AG04450 (cell line): ENCODE measurements around the gene NKX1-2. TPM values are rescaled to one million over a fixed set of nuclear protein-coding genes. Genes with fewer than 3 reads are reported as not detected.

Experiments used
- CTCF ChIA-PET: fragments of 300-600, 350-600 bp; formaldehyde crosslinking; extraction: SDS; loops from one replicate; lab custom pipeline; 2022; ENCODE audit warnings: antibody characterized with exemption, inconsistent platforms; lab: Charles Lee
- POLR2A ChIA-PET: fragments of 350-600 bp; formaldehyde crosslinking; extraction: SDS; loops from one replicate; lab custom pipeline; 2021; ENCODE audit warnings: antibody characterized with exemption, inconsistent platforms; lab: Yijun Ruan, JAX
- DNase-seq: peaks from one replicate; pipeline ENCODE4 v3.0.0-alpha.2; 2011; ENCODE audit warnings: low read depth, low spot score
- H3K27ac ChIP-seq: one replicate; pipeline ENCODE4 v1.5.1; 2012; ENCODE audit warnings: low read depth, low read length, control low read depth
- H3K27me3 ChIP-seq: one replicate; pipeline ENCODE4 v1.6.0; 2012; ENCODE audit warnings: low read length; ENCODE audit not compliant: control insufficient read depth, insufficient read depth
- H3K4me3 ChIP-seq: 2 replicates; pipeline ENCODE4 v1.5.1; 2011; ENCODE audit warnings: mild to moderate bottlenecking, low read depth, low read length, control low read depth
- H3K9me3 ChIP-seq: 2 replicates; pipeline ENCODE4 v1.5.1; 2012; ENCODE audit warnings: low read length; ENCODE audit not compliant: control insufficient read depth, insufficient read depth
- polyA plus RNA-seq: library from polyadenylated mRNA; depleted of rRNA; stranded (reverse); fragments of >200 nt; gene quantifications from 2 replicates; pipeline ENCODE4 v1.2.3, GENCODE V29; 2011
- TF ChIP-seq, protein P1 (sequence below): IDR thresholded peaks from 2 replicates; pipeline ENCODE4 v1.5.1; 2011; ENCODE audit warnings: low read depth, low read length, control low read depth, inconsistent platforms

The NKX1-2 gene
- polyA plus RNA-seq, 1 experiment: not detected

DNA sequence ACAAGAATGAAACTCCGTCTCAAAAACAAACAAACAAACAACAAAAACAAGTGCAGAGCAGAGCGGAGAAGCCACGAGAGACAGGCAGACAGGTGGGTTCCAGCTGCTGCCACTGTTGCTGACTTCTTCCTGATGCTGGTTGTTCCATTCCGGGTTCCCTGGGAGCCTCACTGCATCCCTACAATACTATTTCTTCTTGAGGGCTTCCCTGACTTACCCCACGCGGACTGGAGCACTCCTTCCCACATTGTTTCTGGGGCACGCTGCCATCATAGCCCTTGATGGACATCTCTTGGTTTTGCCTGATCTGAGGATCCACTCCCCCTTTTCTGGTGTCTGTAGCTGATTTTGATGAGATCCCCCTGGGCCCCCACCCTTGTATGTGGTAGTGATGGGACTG is 5.6 kb upstream of the NKX1-2 start:
- ChIA-PET CTCF (no interaction called here), POLR2A (no interaction called here)
- H3K27me3 ChIP-seq: peaks cover 55% of the 10 kb centered on the region
- H3K27ac ChIP-seq: no peak overlapping the region
- no peak overlapping the region for H3K4me3 ChIP-seq
- H3K9me3 ChIP-seq: no peaks in the 10 kb centered on the region
- no peak for DNase-seq
- TF ChIP-seq, protein P1, sequence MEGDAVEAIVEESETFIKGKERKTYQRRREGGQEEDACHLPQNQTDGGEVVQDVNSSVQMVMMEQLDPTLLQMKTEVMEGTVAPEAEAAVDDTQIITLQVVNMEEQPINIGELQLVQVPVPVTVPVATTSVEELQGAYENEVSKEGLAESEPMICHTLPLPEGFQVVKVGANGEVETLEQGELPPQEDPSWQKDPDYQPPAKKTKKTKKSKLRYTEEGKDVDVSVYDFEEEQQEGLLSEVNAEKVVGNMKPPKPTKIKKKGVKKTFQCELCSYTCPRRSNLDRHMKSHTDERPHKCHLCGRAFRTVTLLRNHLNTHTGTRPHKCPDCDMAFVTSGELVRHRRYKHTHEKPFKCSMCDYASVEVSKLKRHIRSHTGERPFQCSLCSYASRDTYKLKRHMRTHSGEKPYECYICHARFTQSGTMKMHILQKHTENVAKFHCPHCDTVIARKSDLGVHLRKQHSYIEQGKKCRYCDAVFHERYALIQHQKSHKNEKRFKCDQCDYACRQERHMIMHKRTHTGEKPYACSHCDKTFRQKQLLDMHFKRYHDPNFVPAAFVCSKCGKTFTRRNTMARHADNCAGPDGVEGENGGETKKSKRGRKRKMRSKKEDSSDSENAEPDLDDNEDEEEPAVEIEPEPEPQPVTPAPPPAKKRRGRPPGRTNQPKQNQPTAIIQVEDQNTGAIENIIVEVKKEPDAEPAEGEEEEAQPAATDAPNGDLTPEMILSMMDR: no peak

DNA sequence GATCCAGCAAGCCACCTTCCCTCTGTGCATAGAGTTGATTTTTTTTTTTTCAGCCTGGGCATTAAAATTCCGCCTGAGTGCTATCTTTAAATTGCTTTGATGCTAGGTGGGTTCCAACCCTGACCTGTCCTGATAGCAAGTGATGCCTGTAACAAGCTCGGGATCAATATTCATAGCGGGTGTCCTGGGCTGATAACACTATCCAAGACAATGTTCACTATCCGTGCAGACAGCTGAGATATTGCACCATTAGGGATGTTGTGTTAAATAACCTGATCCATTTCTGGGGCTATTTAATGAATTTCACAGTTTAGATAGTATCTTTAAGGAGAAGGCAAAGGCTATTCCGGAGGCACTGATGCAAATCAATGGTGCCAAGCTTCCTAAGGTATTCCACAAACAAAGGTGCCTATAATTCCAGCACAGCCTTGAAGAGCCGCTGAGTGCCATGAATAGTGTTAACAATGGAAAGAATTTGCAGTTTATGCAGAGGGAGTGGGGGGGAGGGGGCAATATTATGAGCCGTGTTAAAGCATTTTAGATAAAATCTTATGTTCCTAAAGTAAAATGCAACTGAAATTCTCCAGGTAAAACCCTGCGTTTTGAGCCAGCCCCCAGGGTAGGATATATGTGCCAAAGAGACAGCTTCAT is 4.2 kb upstream of the NKX1-2 start:
- no peaks in the 10 kb centered on the region for H3K9me3 ChIP-seq
- no peak overlapping the region for H3K27ac ChIP-seq
- ChIA-PET CTCF (no interaction called here), POLR2A (interaction anchor here (0.6 to 0.7 kb wide), 2 partner anchors 12 to 19 kb away, joined by 4 to 7 read pairs; no protein-coding TSS in a partner anchor)
- DNase-seq: no peak
- no peak overlapping the region for H3K4me3 ChIP-seq
- TF ChIP-seq, protein P1: no peak
- H3K27me3 ChIP-seq: peaks cover 65% of the 10 kb centered on the region

DNA sequence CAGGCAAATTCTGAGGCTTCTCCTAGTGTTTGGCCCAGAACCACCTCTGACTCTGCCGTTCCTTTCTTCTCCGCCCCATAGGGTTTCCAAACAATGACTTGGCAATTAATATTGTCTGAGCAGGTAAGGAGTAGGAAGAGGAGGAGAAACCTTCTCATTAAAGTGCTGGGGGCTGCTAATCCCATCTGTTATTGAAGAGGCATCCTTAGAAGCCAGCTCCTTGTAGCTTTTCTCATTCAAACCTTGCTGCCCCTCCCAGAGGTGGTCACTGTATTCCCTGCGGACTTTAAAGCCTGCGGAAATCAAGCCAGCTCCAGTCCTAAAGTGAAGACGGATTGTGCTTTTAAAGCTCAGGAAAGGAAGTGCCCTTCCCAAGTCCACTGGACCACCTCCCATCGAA is 1.4 kb upstream of the NKX1-2 start:
- CTCF ChIA-PET: no interaction called here

DNA sequence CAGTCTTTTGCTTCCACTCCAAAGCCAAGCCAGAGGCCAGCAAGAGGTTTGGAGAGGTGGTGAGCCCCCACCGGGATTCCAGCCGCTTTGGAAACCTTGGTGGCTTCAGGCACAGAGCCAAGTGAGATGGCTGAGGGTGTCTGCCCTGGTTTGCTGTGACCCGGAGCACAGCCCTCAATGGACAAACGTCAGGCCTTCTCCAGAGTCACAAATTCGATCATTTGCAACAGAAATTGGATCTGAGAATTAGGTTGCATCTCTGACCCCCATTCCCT is 885 bp upstream of the NKX1-2 start:
- Histone ChIP-seq H3K9me3 (no peaks in the 10 kb centered on the region; the same call in 1 of the 2 replicates), H3K27me3 (peaks cover 81% of the 10 kb centered on the region), H3K27ac (no peak overlapping the region), H3K4me3 (no peak overlapping the region)
- POLR2A ChIA-PET: no interaction called here
- DNase-seq: no peak
- TF ChIP-seq, protein P1: no peak
- CTCF ChIA-PET: no interaction called here

More for the DNA sequence above, 1.4 kb upstream of the NKX1-2 start:
- TF ChIP-seq, protein P1: no peak
- POLR2A ChIA-PET: no interaction called here
- no peak overlapping the region for H3K4me3 ChIP-seq
- no peak for DNase-seq
- no peak overlapping the region for H3K27ac ChIP-seq
- H3K27me3 ChIP-seq: peaks cover 80% of the 10 kb centered on the region
- H3K9me3 ChIP-seq: no peaks in the 10 kb centered on the region; the same call in 1 of the 2 replicates

DNA sequence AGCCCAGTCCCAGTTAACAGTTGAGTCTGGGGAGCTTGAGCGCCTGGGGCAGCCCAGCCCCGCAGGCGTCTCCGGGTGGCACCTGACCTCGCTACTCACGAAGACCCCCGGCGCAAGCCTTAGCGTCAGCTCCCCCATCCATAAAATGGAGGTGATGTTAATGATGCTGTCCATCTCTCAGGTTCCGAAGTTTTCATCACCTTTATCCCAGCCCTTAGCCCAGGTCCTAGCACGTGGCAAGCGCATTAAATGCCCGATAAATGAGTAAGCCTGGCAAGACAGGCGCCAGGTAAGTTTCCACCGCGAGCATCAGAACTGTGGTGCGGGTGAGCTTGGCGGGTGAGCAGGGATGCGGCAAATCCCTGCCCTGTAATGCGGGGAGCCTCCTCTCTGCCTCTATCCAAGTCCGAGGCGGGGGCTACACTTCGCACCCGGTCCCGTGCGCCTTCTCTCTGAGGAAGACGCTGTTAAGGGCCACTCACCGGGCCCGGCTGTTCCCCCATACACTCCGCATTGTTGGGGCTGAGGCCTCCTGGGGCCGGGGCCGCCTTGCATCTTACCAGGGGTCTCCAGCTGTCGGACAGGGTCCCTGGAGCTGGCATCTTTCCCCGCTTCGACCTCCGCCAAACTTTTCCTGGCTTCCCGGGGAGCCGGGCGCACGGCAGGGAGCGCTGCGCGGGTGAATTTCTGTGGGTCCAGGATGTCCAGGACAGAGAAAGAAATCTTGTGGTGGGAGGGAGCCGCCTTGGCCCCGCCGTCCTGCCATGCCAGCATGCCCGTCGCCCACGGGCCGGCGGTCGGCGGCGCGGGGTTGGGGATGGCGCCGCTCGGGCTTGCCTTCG is 444 bp downstream of the NKX1-2 start:
- H3K4me3 ChIP-seq: no peak overlapping the region

More for the DNA sequence above, 444 bp downstream of the NKX1-2 start:
- DNase-seq: no peak
- Histone ChIP-seq H3K27me3 (peaks cover 87% of the 10 kb centered on the region), H3K9me3 (no peaks in the 10 kb centered on the region; the same call in 1 of the 2 replicates), H3K27ac (no peak overlapping the region)
- ChIA-PET CTCF (no interaction called here), POLR2A (no interaction called here)
- TF ChIP-seq, protein P1: no peak
